Subcutaneous abdominal adipose tissue (tissue), 5 donors: ENCODE data around the gene ACP4.
"Not testable (repeated sequence)": the region's sequence is repeated elsewhere in the genome, so short reads cannot be mapped to it uniquely, and the experiment has no call there.

Experiments used
- H3K27ac ChIP-seq: one replicate; pipeline ENCODE4 v1.7.0; 2013; ENCODE audit warnings: low read depth, mild to moderate bottlenecking, inconsistent platforms, low read length, moderate library complexity
- H3K27me3 ChIP-seq, 5 donors: one replicate each; pipeline ENCODE4 v1.7.0; 2013; ENCODE audit warnings: low read length in 5 of 5, inconsistent platforms in 1 of 5; ENCODE audit not compliant: control insufficient read depth in 5 of 5, insufficient read depth in 4 of 5
- H3K36me3 ChIP-seq, 5 donors: one replicate each; pipeline ENCODE4 v1.7.0; 2013; ENCODE audit warnings: low read length in 5 of 5; ENCODE audit not compliant: control insufficient read depth in 5 of 5, insufficient read depth in 5 of 5
- H3K4me1 ChIP-seq, 5 donors: one replicate each; pipeline ENCODE4 v1.7.0; 2013; ENCODE audit warnings: low read length in 5 of 5, mild to moderate bottlenecking in 3 of 5, moderate library complexity in 1 of 5; ENCODE audit not compliant: control insufficient read depth in 5 of 5, insufficient read depth in 5 of 5
- H3K4me3 ChIP-seq, 5 donors: one replicate each; pipeline ENCODE4 v1.7.0; 2013; ENCODE audit warnings: low read length in 5 of 5, low read depth in 1 of 5
- H3K9ac ChIP-seq, 5 donors: one replicate each; pipeline ENCODE4 v1.7.0; 2013; ENCODE audit warnings: low read length in 5 of 5, mild to moderate bottlenecking in 4 of 5, moderate library complexity in 3 of 5
- H3K9me3 ChIP-seq, 5 donors: one replicate each; pipeline ENCODE4 v1.7.0; 2013; ENCODE audit warnings: low read length in 5 of 5; ENCODE audit not compliant: control insufficient read depth in 5 of 5
- donor health status: healthy.
- donor health status: healthy.
- donor health status: healthy.
- donor health status: healthy.
- donor health status: healthy.

Gene ACP4, protein sequence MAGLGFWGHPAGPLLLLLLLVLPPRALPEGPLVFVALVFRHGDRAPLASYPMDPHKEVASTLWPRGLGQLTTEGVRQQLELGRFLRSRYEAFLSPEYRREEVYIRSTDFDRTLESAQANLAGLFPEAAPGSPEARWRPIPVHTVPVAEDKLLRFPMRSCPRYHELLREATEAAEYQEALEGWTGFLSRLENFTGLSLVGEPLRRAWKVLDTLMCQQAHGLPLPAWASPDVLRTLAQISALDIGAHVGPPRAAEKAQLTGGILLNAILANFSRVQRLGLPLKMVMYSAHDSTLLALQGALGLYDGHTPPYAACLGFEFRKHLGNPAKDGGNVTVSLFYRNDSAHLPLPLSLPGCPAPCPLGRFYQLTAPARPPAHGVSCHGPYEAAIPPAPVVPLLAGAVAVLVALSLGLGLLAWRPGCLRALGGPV

DNA sequence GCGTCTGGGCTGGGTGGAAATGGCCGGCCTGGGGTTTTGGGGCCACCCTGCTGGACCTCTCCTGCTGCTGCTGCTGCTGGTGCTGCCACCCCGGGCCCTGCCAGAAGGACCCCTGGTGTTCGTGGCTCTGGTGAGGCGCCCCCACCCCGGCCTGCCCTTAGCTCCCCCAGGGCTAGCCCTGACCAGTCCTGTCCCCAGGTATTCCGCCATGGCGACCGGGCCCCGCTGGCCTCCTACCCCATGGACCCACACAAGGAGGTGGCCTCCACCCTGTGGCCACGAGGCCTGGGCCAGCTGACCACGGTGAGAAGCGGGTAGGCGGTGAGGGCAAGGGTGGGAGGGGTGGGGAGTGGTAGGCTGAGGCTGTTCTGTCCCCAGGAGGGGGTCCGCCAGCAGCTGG lies at the start of gene ACP4:
Gene ACP4 (plus strand): TSS at position 20 of the 400 bp plus-strand sequence. CDS start 0 bp downstream, at position 20.
- H3K9me3 ChIP-seq: no peaks in the 10 kb centered on the region
- peaks cover 0 to 14% (median 7%) of the 10 kb centered on the region in 5 donors for H3K27me3 ChIP-seq
- peaks cover 0 to 4% (median 0%) of the 10 kb centered on the region in 5 donors for H3K36me3 ChIP-seq
- H3K9ac ChIP-seq: no peak within 1 kb of the TSS
- no peak within 1 kb of the TSS for H3K4me3 ChIP-seq
- no peaks in the 10 kb centered on the region for H3K4me1 ChIP-seq
- H3K27ac ChIP-seq: no peak within 1 kb of the TSS

DNA sequence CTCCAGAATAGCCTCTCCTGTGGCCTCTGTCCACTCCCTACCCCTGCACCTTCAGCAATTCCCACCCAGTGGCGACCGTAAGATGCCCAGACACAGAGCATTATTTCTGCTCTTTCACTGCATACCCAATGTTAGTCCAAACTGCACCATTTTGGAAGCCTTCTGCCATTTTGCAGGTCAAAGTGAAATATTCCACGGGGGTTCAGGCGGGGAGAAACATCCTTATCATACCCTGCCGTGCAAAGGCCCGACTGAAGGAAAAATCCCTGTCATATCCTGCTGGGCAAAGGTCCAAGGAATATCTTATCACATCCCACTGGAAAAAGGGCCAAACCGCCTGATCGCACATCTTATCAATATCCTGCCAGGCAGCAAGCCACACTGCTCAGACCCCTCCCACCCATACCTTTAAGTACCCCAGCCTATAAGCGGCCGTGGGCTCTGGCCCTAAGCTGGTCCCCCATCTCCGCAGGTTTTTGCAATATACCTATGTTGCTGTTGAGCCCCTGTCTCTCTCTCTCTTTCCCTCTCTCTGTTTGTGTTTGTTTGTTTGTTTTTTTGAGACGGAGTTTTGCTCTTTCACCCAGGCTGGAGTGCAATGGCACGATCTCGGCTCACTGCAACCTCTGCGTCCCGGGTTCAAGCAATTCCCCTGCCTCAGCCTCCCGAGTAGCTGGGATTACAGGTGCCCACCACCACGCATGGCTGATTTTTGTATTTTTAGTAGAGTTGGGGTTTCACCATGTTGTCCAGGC lies 48.9 kb upstream of the ACP4 start:
- H3K27ac ChIP-seq: no peak overlapping the region
- peaks cover 17 to 37% (median 24%) of the 10 kb centered on the region in 5 donors for H3K27me3 ChIP-seq
- H3K9me3 ChIP-seq: no peaks in the 10 kb centered on the region
- no peak overlapping the region for H3K9ac ChIP-seq
- no peaks in the 10 kb centered on the region for H3K4me1 ChIP-seq
- no peaks in the 10 kb centered on the region for H3K36me3 ChIP-seq
- no peak overlapping the region for H3K4me3 ChIP-seq

DNA sequence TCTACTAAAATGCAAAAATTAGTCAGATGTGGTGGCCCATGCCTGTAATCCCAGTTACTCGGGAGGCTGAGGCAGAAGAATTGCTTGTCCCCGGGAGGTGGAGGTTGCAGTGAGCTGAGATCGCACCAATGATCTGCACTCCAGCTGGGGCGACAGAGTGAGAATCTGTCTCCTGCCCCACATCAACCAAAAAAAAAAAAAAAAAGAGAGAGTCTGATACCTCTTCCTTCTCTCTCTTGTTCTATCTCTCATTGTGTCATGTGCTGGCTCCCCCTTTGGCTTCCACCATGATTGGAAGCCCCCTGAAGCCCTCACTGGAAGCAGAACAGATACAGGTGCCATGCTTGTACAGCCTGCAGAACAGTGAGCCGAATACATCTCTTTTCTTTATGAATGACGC lies 46.7 kb upstream of the ACP4 start:
- Histone ChIP-seq H3K9me3 (no peaks in the 10 kb centered on the region), H3K4me3 (no peak overlapping the region), H3K9ac (no peak overlapping the region), H3K4me1 (no peaks in the 10 kb centered on the region), H3K36me3 (no peaks in the 10 kb centered on the region), H3K27me3 (peaks cover 17 to 30% (median 24%) of the 10 kb centered on the region in 5 donors), H3K27ac (no peak overlapping the region)

DNA sequence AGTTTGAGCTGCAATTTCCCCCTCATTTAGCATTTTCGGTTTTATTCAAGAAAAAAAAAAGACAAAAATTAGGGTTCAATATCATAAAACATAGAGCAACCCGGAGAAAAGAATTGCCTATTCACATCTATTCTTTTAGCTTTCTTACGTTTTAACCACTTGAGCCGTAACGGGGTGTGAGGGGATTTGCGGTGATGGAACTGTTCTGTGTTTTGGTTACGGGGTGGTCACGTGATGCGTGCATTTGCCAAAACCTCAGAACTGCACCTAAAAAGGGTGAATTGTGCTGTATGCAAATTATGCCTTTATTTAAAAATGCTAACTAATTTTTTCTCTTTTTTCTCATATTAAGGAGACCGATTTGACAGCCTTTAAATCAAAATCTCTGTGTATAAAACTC lies 45.0 kb upstream of the ACP4 start:
- Histone ChIP-seq H3K9me3 (no peaks in the 10 kb centered on the region), H3K36me3 (no peaks in the 10 kb centered on the region), H3K9ac (no peak overlapping the region), H3K27ac (no peak overlapping the region), H3K4me1 (no peaks in the 10 kb centered on the region), H3K27me3 (peaks cover 12 to 18% (median 12%) of the 10 kb centered on the region in 5 donors), H3K4me3 (no peak overlapping the region)

DNA sequence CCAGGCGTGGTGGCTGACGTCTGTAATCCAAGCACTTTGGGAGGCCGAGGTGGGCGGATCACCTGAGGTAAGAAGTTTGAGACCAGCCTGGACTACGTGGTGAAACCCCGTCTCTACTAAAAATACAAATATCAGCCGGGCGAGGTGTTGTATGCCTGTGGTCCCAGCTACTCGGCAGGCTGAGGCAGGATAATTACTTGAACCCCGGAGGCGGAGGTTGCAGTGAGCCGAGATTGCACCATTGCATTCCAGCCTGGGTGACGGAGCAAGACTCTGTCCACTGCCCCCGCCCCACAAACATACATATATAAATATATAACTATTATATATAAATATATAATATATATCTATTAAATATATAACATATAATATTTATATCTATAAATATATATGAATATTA lies 43.1 kb upstream of the ACP4 start:
- H3K4me1 ChIP-seq, H3K4me3 ChIP-seq, H3K27ac ChIP-seq, H3K9me3 ChIP-seq, H3K27me3 ChIP-seq, H3K36me3 ChIP-seq, H3K9ac ChIP-seq: not testable (repeated sequence)

DNA sequence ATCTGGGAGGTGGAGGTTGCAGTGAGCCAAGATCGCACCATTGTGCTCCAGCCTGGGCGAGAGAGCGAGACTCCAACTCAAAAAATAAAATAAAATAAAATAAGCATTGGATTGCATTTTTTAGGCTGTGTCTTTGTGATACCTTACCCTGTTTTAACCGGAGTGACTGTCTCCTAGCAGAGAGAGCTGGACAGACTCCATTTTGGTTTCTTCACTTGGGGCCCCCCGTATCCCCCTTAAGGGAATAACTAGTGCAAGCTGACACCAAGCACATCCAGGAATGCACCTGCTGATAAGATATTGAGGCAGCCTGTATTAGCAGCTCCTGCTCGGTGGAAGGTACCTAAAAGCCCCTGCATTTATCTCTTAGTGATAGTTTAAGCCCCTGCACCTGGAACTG lies 40.7 kb upstream of the ACP4 start:
- H3K9me3 ChIP-seq: no peaks in the 10 kb centered on the region
- H3K9ac ChIP-seq: no peak overlapping the region
- peaks cover 0 to 5% (median 0%) of the 10 kb centered on the region in 5 donors for H3K27me3 ChIP-seq

DNA sequence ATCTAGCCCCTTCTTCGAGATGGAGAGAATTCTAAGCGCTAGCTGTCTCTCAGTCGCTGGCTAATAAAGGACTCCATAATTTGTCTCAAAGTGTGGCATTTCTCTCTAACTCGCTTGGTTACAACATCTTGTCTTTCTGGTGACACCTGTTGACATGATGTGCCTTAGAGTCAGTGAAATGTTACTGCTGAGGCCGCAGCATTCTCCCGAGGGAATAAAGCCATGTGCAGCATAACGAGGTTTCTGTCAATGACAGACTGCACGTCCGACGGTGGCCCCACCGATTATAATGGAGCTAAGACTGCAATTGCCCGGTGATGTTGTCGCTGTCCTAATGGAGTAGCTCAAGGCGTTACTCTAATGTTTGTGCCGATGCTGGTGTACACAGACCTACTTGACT lies 40.2 kb upstream of the ACP4 start:
- Histone ChIP-seq H3K9ac (no peak overlapping the region), H3K27ac (no peak overlapping the region), H3K4me3 (no peak overlapping the region), H3K27me3 (peaks cover 0 to 5% (median 0%) of the 10 kb centered on the region in 5 donors), H3K4me1 (no peaks in the 10 kb centered on the region), H3K9me3 (no peaks in the 10 kb centered on the region), H3K36me3 (no peaks in the 10 kb centered on the region)

More for the DNA sequence above, 40.7 kb upstream of the ACP4 start:
- no peak overlapping the region for H3K27ac ChIP-seq
- no peaks in the 10 kb centered on the region for H3K36me3 ChIP-seq
- no peaks in the 10 kb centered on the region for H3K4me1 ChIP-seq
- H3K4me3 ChIP-seq: no peak overlapping the region

DNA sequence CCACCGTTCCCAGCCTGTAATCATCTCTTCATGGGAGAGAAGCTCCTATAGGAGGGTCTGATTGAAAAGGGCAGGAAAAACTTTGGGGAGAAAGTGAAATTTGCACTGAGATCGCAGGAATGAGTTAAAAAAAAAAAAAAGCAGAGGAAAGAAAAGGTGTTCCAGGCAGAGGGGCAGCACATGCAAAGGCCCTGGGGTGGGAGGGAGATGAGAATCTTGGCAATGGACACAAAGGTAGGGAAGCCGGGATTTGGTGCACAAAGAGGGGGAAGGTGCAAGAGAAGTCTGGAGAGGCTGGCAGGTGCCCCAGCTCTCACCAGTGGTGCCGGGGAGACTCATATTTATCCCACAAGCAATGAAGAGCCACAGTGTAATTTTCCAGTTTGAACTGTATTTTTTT lies 36.3 kb upstream of the ACP4 start:
- no peak overlapping the region for H3K4me3 ChIP-seq
- peaks cover 0 to 4% (median 0%) of the 10 kb centered on the region in 5 donors for H3K27me3 ChIP-seq
- no peak overlapping the region for H3K27ac ChIP-seq
- H3K36me3 ChIP-seq: no peaks in the 10 kb centered on the region
- no peaks in the 10 kb centered on the region for H3K9me3 ChIP-seq
- H3K9ac ChIP-seq: no peak overlapping the region
- no peaks in the 10 kb centered on the region for H3K4me1 ChIP-seq

DNA sequence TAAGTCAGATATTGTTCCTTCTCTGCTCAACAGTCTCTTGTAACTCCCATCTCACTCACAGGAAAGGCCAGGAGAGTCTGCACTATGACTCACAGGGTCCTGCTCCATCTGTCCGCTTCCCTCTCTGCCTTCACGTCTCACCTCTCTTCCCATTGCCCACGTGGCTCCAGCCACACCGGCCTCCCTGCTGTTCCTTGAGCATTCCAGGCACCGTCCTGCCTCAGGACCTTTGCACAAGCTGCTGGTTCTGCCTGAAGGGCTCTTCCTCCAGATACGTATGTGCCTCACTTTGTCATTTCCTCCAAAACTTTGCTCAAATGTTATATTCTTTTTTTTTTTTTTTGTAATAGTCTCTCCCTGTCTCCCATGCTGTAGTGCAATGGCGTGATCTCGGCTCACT lies 34.0 kb upstream of the ACP4 start:
- H3K27ac ChIP-seq, H3K36me3 ChIP-seq, H3K9ac ChIP-seq, H3K9me3 ChIP-seq, H3K27me3 ChIP-seq, H3K4me3 ChIP-seq, H3K4me1 ChIP-seq: not testable (repeated sequence)

DNA sequence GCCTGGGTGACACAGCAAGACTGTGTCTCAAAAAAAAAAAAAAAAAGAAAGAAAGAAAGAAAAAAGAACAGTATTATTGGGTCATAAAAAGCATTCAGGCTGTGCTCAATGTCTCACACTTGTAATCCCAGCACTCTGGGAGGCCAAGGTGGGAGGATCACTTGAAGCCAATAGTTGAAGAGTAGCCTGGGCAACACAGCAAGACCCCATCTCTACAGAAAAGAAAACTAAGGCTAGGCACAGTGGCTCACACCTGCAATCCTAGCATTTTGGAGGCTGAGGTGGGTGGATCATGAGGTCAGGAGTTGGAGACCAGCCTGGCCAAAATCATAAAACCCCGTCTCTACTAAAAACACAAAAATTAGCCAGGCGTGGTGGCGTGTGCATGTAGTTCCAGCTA lies 32.6 kb upstream of the ACP4 start:
- H3K9ac ChIP-seq, H3K27me3 ChIP-seq, H3K9me3 ChIP-seq, H3K36me3 ChIP-seq, H3K4me1 ChIP-seq, H3K27ac ChIP-seq, H3K4me3 ChIP-seq: not testable (repeated sequence)
